GM18499 (cell line): ENCODE results near the gene ZNF385D.

Source experiments
- ATAC-seq: cut with Tn5 transposase; IDR thresholded peaks from one replicate; pipeline ENCODE4 v1.9.1; 2021; ENCODE audit warnings: moderate number of reproducible peaks; ENCODE audit not compliant: insufficient read depth, unreplicated experiment

Gene ZNF385D, protein sequence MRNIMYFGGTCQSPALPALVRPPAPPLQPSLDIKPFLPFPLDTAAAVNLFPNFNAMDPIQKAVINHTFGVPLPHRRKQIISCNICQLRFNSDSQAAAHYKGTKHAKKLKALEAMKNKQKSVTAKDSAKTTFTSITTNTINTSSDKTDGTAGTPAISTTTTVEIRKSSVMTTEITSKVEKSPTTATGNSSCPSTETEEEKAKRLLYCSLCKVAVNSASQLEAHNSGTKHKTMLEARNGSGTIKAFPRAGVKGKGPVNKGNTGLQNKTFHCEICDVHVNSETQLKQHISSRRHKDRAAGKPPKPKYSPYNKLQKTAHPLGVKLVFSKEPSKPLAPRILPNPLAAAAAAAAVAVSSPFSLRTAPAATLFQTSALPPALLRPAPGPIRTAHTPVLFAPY

DNA sequence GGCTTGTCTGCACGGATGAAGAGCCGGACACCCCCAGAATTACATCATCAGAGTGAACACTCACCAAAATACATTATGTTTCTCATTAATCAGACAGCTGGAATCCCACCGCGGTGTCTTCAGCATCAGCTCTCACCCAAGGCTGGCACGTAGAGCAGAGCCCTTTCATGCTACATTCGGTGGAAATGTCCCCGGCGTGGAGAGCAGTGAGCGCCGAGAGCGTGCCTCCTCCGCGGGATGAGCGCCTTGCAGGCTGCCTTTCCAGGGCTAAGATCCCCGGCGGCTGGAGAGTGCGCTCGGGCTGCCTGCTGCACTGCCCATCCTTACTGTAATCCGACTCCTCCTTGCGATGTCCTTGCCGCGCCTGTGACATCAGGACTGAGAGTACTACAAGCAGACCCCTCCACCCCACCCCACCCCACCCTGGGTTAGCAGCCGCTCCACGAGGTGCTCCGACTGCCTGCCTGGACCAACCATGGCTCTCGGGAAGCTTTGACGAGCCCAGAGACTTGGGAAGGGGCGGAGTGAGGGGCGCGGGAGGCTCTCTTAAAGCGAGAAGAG is at the start of gene ZNF385D:
Gene ZNF385D, minus strand, starts transcription at position 380 of the 561 bp plus-strand sequence. Its CDS starts 294 bp downstream, at position 86.
- no peak for ATAC-seq

DNA sequence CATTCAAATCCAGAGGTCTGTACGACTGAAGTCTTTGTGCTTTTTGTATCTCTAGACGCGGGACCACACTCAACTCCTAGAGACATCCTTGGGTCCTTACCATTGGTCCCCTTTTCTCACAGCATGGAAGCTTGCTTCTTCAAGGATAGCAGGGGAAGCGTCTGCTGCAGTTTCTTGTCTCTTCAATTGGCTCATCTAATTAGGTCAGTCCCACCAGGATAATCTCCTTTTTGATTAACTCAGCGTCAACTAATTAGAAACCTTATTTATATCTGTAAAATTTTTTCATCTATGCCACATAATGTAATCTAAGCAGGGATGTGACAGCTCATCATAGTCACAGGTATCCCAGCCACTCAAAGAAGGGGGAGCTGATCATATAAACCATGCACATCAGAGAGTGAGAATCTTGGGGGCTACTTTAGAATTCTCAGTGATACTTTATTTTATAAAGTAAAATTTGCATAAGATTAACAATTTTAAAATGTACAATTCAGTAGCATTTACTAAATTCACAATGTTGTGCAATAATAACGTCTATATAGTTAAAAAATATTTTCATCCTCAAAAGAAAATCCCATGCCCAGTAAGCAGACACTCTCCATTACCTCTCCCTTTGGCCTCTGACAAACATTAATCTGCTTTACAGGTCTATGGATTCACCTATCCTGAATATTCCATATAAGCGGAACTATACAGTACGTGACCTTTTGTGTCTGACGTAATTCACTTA is 47.5 kb upstream of the ZNF385D start:
- no peak for ATAC-seq

DNA sequence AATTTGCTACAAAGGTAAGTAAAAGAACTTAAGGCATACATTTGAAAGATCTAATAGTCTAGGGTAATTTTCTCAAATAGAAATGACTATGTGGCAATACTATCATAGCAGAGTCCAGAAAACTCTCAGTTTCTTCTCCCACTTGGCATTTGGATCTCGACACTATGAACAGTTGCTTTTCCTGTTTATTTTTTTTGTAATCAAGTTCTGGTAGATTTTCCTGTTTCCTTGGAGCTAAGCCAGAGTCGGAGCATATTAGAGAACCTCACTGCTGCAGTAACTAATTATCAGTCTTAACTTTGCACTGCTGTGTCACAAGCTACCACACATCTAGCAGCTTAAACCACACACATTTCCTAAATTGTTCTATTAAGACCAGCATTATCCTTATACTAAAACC is 44.9 kb upstream of the ZNF385D start:
- no peak for ATAC-seq

DNA sequence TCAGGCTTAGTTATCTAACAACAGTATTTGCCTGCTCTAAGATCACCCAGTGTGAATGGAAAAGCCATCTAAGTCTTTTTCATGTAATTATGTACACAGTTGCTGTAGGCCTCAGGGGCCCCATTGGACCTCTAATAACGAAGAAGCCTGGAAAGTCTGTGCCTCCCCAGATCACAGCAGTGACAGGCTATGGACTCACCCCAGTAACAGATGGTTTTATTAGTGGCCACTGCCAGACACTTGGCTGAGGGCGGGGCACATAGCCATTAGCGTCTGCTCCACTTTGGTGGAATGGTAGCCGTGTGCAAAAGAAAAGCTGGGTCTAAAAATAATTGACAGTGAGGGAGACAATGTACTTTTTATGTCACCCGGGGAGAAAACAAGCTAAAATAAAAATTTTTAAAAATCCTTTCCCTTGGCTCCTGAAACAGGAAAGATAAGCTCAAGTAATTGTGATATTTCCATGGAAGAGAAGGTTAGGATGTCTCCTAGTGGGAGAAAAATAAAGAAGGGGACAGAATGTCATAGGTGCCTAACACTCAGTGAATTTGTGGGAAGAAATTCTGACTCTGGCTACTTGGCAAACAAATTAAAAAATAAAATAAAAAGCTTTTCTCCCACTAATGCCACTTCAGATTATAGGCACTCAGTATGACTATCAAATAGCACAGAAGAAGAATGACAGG is 44.3 kb upstream of the ZNF385D start:
- no peak for ATAC-seq

DNA sequence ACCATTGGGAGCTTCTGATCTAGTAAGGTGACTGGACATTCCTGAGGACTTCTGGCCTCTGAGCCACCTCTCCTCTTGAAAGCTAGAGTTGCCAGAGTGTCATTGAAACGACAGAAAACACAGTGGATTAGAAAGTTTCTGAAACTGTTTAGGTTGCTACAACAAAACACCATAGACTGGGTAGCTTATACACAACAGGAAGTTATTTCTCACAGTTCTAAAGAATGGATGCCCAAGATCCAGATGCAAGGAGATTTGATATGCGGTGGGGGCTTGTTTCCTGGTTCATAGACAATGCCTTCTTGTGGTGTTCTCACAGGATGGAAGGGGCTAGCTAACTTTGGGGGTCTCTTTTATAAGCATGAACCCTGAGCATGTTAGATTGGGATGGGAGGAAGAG is 43.3 kb upstream of the ZNF385D start:
- no peak for ATAC-seq

DNA sequence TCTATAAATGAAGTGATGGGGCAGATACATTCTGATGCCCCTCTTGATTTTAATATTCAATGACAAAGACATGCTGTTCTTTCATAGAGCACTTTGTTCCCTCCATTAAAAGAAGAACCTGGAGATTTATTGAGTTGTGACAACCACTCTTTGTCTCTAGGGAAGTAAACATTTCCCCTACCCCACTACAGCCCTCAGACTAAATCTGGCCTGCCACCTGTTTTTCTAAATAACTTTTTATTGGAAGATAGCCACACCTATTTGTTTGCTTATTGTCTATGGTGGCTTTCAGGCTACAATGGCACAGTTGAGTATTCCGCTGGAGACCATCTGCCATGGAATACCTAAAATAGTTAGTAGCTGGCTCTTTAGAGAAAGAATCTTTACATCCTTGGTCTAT is 41.2 kb upstream of the ZNF385D start:
- ATAC-seq, result no peak

DNA sequence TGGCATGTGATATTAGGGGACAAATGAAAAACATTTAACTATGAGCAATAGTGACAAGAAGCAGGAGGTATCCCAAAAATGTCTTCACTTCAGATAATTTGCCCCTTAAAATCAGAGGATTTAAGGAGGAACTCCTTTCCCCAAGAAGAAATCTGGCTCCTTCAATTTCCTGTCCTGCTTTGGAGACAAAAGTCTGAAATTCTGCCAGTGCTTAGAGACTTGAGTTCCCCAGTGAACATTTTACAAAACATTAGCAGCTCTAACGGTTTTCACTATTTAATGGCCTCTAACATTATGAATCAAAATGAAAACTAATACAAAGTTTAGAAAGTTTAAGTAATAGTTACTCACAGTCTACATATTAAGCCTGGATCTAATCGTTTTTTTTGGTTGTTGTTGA is 40.3 kb upstream of the ZNF385D start:
- no peak for ATAC-seq

DNA sequence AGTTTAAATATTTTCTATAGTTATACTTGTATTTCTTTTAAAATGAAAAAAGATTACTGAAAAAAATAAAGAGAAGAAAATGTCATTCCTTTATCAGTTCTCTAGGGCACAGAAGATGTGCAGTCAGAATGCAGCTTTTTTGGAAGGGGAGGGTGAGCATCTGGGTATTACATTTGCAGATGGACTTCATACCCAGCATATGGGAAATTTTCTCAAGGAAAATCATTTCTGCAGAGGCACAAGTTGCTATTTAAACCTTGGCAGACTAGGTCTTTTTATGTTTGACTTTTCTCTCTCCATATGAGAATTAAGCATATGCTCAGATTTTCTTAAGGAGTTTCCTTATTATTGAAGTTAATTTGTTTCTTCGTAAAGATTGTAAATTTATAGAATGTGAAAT is 39.5 kb upstream of the ZNF385D start:
- ATAC-seq, result no peak

DNA sequence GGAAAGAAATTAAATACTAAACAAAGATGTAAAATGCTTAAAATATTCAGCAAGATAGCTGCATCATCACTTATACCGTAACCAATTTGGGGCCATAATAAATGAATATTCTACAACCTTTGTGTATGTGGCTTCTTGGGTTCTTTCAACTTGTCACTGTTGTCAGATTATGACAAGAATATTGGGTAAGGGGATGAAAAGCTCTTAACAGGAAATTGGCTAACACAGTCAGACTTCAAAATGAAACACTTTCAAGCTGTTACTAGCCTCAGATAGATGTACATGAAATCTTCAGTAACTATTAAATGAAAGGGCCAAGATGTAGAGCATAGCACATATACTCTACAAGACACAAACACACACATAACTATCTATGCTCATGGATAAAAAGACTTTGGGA is 38.7 kb upstream of the ZNF385D start:
- ATAC-seq, result no peak

DNA sequence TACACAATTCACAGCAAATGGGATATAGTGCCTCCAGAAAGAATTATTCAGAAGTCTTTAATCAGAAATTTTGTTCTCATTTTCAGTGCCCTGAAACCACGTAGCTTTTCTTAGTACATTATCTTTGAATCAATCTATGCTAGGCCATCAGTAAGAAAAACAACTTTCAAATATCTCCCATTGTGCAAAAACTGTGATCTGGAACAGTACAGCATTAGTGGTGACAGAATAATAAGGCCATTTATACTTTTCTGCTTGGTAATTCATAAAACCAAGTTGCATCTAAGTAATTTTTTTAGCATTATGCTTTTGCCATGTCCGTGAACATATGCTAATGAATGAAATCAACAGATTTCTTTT is 35.4 kb upstream of the ZNF385D start:
- no peak for ATAC-seq

DNA sequence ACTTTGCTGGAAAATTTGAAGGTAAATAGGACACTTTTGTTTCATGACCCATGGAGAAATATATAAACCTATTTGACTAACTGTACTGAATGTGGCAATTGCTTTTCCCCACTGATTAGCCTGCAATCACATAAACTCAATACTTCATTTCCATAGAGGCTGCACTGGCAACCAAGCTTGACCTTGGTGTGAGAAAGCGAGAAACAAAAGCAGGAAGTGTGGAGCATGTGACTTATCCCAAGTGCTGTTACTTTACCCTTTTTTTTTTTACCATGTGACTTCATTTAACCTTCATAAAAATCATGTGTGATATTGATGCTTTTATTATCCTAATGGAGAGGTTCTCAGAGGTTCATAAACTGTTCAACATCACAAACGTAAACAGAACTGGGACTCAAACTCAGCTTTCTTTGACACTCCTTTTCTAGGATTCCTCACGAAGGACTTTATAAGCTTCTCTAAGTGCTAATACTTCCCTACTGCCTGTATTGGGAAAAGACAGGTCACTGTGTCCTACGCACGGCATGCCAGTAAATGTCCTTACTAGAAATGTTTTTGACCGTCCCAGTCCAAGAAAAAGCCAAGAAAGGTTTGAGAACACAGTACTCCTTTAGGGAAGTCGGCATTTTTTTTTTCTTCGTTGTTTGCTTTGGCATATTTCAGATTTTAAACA is 34.9 kb upstream of the ZNF385D start:
- no peak for ATAC-seq

DNA sequence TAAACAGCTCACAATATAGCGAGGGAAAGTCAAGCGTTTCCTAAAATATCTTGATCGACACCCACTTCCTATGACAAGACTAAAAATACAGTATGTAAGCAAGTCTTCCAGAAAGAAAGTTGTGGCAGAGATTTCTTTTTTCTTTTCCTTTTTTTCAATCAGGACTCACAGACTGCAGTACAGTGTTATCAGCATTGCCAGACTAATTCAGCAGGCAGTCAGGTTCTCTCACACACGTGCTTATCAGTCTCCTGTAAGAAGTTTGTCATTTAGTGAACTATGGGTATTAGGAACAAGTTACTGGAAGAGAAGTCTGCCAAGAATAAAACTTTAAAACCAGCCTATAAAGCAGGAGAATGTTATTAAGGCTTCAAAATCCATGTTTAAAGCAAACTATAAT is 32.8 kb upstream of the ZNF385D start:
- ATAC-seq, result no peak

DNA sequence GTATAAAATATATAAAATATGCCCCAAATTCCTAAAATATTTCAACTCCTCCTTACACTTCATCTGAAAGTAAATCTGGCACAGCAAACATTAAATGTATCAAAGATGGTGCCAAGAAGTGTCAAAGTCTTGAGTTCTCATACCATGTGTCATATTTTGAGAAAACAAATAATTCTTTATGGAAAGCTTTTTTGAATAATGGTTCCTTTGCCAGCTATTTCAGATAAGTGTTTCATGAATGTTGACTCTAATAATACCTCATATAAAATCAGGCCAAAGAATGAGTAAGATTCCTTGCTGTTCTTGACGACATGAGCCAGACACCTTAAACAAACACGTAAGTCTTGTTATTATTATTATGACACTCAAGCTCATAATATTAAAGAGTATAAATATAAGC is 30.3 kb upstream of the ZNF385D start:
- no peak for ATAC-seq

DNA sequence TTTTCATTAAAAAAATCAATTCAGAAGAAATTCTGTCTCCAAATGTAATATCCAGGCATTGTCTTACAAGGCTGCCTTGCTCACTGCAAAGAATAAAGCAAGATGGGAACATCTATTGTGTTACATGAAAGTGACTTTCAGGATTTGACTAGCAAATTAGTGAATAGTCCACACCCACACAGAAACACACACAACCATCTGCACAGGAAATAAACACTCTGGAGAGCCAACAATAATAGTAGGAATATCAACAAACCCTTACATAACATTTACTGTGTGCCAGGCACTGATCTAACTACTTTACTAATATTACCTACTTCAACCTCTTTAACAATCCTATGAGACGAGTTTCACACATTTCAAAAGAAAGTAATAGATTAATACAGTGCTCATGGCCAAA is 28.9 kb upstream of the ZNF385D start:
- no peak for ATAC-seq

DNA sequence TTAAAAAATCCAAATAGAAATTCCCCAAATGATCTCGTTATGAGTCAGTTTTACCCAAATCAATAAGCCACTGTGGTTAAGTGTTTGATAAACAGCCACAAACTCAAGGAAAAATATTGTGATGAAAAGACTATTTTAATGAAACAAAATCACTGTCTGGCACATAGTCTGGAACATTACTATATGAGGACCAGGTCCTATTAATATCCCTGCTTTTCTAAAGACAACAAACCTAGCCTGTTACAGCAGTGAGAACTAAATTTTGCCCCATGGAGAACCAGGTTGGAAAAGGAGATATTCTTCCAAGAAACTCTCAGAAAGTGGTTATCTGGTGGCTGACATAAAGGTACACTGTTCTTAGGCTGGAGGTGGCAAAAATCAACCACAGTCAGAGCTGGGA is 27.7 kb upstream of the ZNF385D start:
- ATAC-seq, result no peak

DNA sequence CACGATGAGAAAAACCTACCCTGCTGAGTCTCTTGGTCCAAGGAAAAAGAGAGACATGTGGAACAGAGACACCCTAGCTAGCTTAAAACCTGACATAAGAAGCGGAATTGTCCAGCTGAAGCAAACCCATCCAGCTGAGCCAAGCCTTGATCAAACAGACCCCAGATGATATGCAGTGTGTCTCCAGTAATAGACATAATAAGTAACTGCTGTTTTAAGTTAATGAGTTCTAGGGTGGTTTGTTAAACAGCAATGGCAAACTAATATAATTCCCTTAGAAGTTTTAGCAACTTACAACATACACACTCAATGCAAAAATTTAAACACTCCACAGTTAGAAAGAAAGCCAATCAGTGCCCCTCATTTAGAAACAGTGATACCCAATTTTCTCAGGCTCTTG is 26.8 kb upstream of the ZNF385D start:
- ATAC-seq, result no peak

DNA sequence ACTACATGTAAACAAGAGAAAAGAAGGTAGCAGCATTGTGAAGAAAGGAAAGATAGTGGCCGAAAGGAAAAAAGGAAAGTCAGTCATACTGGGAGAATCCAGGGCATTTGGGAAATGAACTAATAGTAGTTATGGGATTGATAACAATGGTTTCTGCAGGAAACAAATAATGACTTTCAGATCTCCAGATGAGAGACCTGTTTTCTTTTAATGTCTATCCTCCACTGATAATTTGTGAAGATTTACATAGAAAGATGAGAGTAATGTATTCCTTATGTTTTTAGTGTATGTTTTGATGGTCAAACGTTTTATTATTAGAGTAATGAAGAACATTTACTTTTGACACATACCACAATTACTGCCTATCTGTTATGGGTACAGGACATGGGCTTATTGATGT is 15.0 kb upstream of the ZNF385D start:
- ATAC-seq, result no peak

DNA sequence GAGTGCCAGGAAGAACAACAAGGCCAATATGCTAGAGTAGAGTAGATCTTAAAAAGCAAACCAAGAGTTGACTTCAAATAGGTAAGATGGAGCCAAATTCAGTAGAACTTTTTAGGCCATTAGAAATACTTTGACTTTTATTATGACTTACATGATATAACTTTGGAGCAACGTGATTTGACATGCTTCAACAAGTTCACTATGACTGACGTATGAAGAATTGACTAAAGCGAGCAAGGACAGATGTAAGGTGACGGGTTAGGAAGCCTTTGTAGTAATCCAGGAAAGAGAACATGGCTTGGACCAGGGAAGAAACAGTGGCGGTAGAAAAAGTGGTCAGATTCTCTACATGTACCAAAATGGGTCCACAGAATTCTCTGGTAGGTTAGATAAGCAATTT is 4.9 kb upstream of the ZNF385D start:
- ATAC-seq, result no peak

DNA sequence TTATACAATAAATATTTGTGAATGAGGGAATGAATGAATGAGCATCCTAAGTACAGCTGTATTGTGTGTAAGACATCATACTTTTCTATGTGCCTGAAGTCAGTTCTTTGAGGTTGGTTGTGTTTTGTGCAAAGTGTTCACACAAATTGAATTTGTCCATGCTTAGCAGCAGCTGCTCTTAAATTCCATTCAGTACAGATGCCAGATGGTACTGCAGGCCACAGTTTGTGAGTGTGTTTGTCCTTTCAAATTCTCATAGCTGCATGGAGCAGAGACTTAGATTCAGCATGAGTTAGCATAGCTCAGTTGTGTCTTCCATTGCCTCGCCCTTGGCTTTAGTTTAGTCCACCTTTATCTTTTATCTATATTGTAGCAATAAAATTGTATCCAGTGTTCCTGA is 3.8 kb upstream of the ZNF385D start:
- no peak for ATAC-seq

DNA sequence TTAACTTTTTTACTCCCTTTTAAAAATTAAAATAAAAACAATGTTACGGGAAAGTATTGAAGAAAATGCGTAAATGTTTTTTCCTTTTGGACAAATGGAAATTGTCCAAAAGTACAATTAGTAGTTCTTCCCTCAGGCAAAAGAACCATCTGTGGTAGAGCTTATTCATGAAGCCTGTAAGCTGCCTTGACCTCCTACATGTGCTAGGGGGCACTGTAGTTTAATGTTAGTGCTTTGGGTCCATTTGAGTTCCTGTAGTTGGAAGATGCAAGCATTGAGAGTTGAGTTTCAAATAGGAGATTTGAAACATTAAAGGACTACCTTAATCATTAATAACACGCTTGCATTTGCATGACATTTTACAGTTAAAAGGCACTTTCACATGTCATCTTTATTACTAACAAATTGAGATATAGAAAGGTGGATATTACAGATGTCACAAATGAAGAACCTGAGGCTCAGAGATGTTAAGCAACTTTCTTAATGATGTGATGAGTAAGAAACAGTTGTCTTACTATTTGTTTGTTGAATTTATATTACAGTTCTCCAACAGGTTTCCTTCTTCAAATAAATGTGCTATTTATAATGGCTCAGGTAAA is 1.8 kb upstream of the ZNF385D start:
- ATAC-seq, result no peak
